Measurements from ENCODE around the gene KLRG1. TPM values are rescaled to one million over a fixed set of nuclear protein-coding genes. Genes with fewer than 3 reads are reported as not detected.

KLRG1 gene
- total and polyA plus RNA-seq, 2 experiments from 2014 or later, result 0.37 to 1.8 TPM

- H3K27ac ChIP-seq, result no peak overlapping the region
- TF ChIP-seq CTCF (IDR thresholded peaks at IDR 0.05; ENCODE audit: poor library complexity), result no peak
- no peak for TF ChIP-seq EZH2phosphoT487 (IDR thresholded peaks at IDR 0.05; ENCODE audit: low read depth, severe bottlenecking, unreplicated experiment)
- TF ChIP-seq EZH2 (IDR thresholded peaks at IDR 0.05; ENCODE audit: borderline replicate concordance), result no peak
- H3K9me3 ChIP-seq (ENCODE audit: low read depth), result no peaks in the 10 kb centered on the region
- no peaks in the 10 kb centered on the region for H3K36me3 ChIP-seq (replicated peaks; ENCODE audit: insufficient read depth, low read depth)
- H2AFZ ChIP-seq, result no peak overlapping the region
- H4K20me1 ChIP-seq (ENCODE audit: insufficient read depth, poor library complexity, severe bottlenecking), result no peaks in the 10 kb centered on the region
- no peaks in the 10 kb centered on the region for H3K27me3 ChIP-seq
- no peak for DNase-seq (ENCODE audit: low spot score)
- 98% methylated on average over 2 of the region's 2 CpGs for WGBS (ENCODE audit: low lambda C conversion rate, missing lambda C conversion rate)
- no peaks in the 10 kb centered on the region for H3K4me1 ChIP-seq (ENCODE audit: insufficient read depth)
- no peak overlapping the region for H3K4me2 ChIP-seq
- H3K79me2 ChIP-seq, result no peaks in the 10 kb centered on the region
- H3K9me2 ChIP-seq (replicated peaks; ENCODE audit: insufficient read depth), result no peaks in the 10 kb centered on the region
- H3K4me3 ChIP-seq, result no peak overlapping the region
Observed at GRCh38 chr12:8960176-8960575, 29.2 kb upstream of the KLRG1 start.

GRCh38 chr12:8968761-8969160, 20.6 kb upstream of the KLRG1 start:
- no peak for DNase-seq (ENCODE audit: low spot score)
- Histone ChIP-seq H3K4me3 (no peak overlapping the region), H3K79me2 (no peaks in the 10 kb centered on the region), H3K27ac (no peak overlapping the region), H4K20me1 (ENCODE audit: insufficient read depth, poor library complexity, severe bottlenecking) (no peaks in the 10 kb centered on the region), H3K4me2 (no peak overlapping the region), H3K36me3 (replicated peaks; ENCODE audit: insufficient read depth, low read depth) (no peaks in the 10 kb centered on the region), H3K9me2 (replicated peaks; ENCODE audit: insufficient read depth) (no peaks in the 10 kb centered on the region), H3K9me3 (ENCODE audit: low read depth) (no peaks in the 10 kb centered on the region), H3K27me3 (no peaks in the 10 kb centered on the region), H3K4me1 (ENCODE audit: insufficient read depth) (no peaks in the 10 kb centered on the region), H2AFZ (no peak overlapping the region)
- no peak for TF ChIP-seq CTCF (IDR thresholded peaks at IDR 0.05; ENCODE audit: poor library complexity)
- TF ChIP-seq EZH2 (IDR thresholded peaks at IDR 0.05; ENCODE audit: borderline replicate concordance), result no peak
- TF ChIP-seq EZH2phosphoT487 (IDR thresholded peaks at IDR 0.05; ENCODE audit: low read depth, severe bottlenecking, unreplicated experiment), result no peak

- H3K9me2 ChIP-seq (replicated peaks; ENCODE audit: insufficient read depth), result no peaks in the 10 kb centered on the region
- 59% methylated on average over 2 of the region's 2 CpGs for WGBS (ENCODE audit: low lambda C conversion rate, missing lambda C conversion rate)
- no peak overlapping the region for H3K4me2 ChIP-seq
- no peak overlapping the region for H3K27ac ChIP-seq
- no peak overlapping the region for H2AFZ ChIP-seq
- no peaks in the 10 kb centered on the region for H3K79me2 ChIP-seq
- H3K4me3 ChIP-seq, result no peak overlapping the region
- DNase-seq (ENCODE audit: low spot score), result no peak
- no peaks in the 10 kb centered on the region for H3K36me3 ChIP-seq (replicated peaks; ENCODE audit: insufficient read depth, low read depth)
- no peaks in the 10 kb centered on the region for H3K9me3 ChIP-seq (ENCODE audit: low read depth)
- H3K27me3 ChIP-seq, result no peaks in the 10 kb centered on the region
- no peaks in the 10 kb centered on the region for H3K4me1 ChIP-seq (ENCODE audit: insufficient read depth)
- no peaks in the 10 kb centered on the region for H4K20me1 ChIP-seq (ENCODE audit: insufficient read depth, poor library complexity, severe bottlenecking)
- no peak for TF ChIP-seq CTCF (IDR thresholded peaks at IDR 0.05; ENCODE audit: poor library complexity)
- no peak for TF ChIP-seq EZH2 (IDR thresholded peaks at IDR 0.05; ENCODE audit: borderline replicate concordance)
- TF ChIP-seq EZH2phosphoT487 (IDR thresholded peaks at IDR 0.05; ENCODE audit: low read depth, severe bottlenecking, unreplicated experiment), result no peak
Observed at GRCh38 chr12:8969861-8970411, 19.4 kb upstream of the KLRG1 start.

GRCh38 chr12:8970432-8970831, 18.9 kb upstream of the KLRG1 start:
- 80% methylated on average over 1 of the region's 1 CpG for WGBS (ENCODE audit: low lambda C conversion rate, missing lambda C conversion rate)
- Histone ChIP-seq H3K9me3 (ENCODE audit: low read depth) (no peaks in the 10 kb centered on the region), H2AFZ (no peak overlapping the region), H3K4me3 (no peak overlapping the region), H3K36me3 (replicated peaks; ENCODE audit: insufficient read depth, low read depth) (no peaks in the 10 kb centered on the region), H3K4me2 (no peak overlapping the region), H3K9me2 (replicated peaks; ENCODE audit: insufficient read depth) (no peaks in the 10 kb centered on the region), H4K20me1 (ENCODE audit: insufficient read depth, poor library complexity, severe bottlenecking) (no peaks in the 10 kb centered on the region), H3K27ac (no peak overlapping the region), H3K79me2 (no peaks in the 10 kb centered on the region), H3K27me3 (no peaks in the 10 kb centered on the region), H3K4me1 (ENCODE audit: insufficient read depth) (no peaks in the 10 kb centered on the region)
- DNase-seq (ENCODE audit: low spot score), result no peak
- TF ChIP-seq CTCF (IDR thresholded peaks at IDR 0.05; ENCODE audit: poor library complexity) (no peak), EZH2 (IDR thresholded peaks at IDR 0.05; ENCODE audit: borderline replicate concordance) (no peak), EZH2phosphoT487 (IDR thresholded peaks at IDR 0.05; ENCODE audit: low read depth, severe bottlenecking, unreplicated experiment) (no peak)

All from hepatocyte (in vitro differentiated cells).